Activated effector memory CD4-positive, alpha-beta T cell treated with Interleukin-2 at 50 U/mL for 16 hours (primary cell): ENCODE measurements around the gene NINJ1.
"Not testable (repeated sequence)": the region's sequence is repeated elsewhere in the genome, so short reads cannot be mapped to it uniquely, and the experiment has no call there.

Experiments used
- DNase-seq: peaks from one replicate; pipeline ENCODE4 v3.0.0-alpha.2; 2020

Gene NINJ1

GRCh38 chr9:93118863-93119702 is 15.0 kb downstream of the NINJ1 start:
- DNase-seq = no peak

GRCh38 chr9:93117924-93118862 is 15.9 kb downstream of the NINJ1 start:
- DNase-seq = no peak

- not testable (repeated sequence) for DNase-seq
Measured at GRCh38 chr9:93117521-93117920, 16.5 kb downstream of the NINJ1 start.

- DNase-seq = no peak
Measured at GRCh38 chr9:93116072-93116961, 17.7 kb downstream of the NINJ1 start.

DNA sequence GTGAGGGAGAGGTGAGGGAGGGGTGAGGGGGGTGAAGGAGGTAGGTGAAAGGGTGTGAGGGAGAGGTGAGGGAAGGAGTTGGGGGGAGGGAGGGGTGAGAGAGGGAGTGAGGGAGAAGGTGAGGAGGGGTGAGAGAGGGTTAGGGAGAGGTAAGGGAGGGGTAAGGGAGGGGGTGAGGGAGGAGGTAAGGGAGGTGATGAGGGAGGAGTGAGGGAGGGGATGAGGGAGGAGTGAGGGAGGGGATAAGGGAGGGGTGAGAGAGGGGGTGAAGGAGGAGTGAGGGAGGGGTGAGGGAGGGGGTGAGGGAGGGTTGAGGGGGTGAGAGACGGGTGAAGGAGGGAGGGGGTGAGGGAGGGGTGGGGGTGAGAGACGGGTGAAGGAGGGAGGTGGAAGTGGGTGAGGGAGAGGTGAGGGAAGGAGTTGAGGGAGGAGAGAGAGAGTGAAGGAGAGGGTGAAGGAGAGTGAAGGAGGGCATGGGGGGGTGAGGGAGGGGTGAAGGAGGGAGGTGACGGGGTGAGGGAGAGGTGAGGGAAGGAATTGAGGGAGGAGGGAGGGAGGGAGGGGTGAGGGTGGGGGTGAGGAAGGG is 18.5 kb downstream of the NINJ1 start:
- DNase-seq = no peak

GRCh38 chr9:93114984-93115335 is 19.1 kb downstream of the NINJ1 start:
- DNase-seq = no peak

DNA sequence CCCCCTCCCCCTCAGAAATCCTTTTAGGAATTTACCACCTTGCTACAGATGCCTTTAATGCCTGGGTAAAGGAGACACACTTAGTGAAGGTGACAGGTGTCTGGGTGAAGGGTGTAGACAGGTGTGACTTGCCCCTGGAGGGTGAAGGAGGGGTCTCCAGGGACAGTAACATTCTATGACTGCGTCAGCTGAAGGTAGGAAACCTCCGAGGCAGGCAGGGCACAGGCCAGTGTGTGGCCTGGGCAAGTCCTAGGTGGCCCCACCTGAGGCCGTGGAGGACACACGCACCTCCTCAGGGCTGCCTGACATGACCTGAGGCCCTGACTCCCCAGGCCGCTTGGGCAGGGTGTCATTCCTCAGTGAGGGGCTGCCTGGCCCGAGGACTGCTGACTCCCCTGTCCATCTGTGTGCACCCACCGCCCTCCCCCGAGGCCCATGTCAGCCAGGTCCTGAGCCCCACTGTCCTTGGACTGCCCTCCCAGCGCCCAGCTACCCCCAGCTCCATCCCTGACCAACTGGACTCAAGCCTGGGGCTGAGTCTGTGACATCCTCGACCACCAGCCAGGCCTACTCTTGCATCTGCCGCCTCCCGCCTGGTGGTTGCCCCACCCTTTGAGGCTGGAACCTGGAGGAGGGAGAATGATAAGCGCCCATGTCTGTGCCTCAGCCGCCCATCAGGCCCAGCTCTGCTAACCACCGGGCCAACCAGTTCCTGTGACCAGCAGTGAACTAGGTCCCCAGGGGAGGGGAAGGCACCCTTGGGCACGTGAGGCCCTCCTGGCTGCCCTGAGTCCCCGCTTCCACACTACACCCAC is 19.7 kb downstream of the NINJ1 start:
- DNase-seq = no peak

GRCh38 chr9:93112864-93113389 is 21.1 kb downstream of the NINJ1 start:
- no peak for DNase-seq

- DNase-seq = no peak
Measured at GRCh38 chr9:93112116-93112863, 21.8 kb downstream of the NINJ1 start.

DNA sequence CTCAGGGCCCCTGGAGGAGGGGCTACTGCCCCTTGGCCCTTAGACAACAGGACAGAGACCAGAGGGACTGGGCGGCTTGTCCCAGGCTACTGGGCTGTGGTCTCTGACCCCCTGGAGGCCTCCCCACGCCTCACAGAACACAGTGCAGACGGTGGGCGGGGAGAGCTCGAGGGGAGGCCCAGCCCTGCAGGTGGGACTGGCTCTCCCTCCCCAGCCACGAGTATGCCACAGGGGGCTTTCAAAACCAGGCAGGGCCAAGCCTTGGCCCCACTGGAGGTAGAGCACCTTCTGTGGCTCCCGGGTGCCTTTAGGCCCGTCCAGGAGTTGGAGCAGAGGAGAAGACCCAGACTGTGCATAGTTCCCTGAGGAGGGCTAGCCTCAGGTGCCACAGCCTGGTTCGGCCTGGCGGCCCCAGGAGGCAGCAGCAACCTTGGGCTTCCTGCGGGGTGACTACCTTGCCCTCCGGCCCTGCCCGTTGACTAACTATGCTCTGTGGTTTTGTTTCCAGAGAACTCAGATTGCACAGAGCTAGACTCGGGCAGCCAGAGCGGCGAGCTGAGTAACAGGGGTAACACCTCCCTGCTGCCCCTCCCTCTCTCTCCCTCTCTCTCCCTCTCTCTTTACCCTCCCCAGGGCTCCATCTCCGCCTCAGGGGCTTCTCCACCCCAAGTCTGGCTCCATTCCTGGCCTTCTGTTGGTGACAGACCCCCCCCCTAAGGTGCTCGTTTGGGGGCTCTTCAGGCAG is 22.5 kb downstream of the NINJ1 start:
- DNase-seq = no peak

DNA sequence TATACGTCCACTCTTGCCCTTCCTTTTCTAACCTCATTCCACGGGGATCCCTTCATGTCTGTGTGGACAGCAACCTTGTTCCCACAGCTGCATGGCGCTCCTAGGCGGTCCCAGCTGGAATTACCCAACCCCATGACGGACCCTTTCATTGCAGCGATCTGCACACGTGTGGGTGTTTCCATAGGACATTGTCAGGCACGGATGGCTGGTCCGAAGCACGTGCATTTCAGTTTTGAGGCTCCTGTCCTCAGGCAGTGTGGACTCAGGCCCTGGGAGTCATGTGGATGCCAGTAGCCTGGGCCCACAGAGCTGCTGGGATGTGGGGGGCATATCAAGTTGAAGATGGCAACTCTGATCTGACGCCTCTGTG is 23.1 kb downstream of the NINJ1 start:
- no peak for DNase-seq

DNA sequence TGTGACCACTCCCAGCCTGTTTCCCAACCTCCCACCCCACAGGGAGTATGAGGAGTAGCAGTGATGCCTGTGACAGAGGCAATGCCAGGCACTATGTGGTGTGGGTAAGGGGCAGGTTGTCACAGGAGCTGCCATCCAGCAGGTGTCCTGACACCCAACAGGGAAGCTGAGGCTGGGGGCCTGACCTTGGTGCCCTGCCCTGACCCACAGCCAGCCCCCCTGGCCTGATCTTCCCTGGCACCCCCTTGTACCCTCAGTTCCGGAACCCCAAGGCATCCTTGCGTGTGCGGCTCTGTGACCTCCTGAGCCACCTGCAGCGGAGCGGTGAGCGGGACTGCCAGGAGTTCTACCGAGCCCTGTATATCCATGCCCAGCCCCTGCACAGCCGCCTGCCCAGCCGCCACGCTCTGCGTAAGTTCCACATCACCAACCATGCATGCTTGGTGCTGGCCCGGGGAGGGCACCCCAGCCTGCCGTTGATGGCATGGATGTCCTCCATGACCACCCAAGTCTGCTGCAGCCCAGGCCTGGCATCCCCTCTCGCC is 23.7 kb downstream of the NINJ1 start:
- DNase-seq = no peak

- DNase-seq = no peak
Measured at GRCh38 chr9:93108291-93109041, 25.6 kb downstream of the NINJ1 start.

DNA sequence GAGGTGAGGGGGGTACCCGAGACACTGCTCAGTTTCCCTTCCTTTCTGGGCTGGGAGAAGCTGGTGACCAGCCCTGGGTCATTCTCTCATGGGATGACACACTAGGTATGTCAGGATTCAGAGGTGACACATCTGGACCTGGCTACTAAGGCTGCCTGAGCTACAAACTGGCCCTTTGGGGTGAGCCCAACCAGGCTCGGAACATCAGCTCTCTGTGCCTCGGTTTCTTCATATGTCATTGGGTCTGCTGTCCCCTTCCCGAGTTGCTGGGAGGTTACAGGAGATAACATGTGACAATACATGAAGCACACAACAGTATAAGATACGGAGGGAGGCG is 26.3 kb downstream of the NINJ1 start:
- DNase-seq = no peak

DNA sequence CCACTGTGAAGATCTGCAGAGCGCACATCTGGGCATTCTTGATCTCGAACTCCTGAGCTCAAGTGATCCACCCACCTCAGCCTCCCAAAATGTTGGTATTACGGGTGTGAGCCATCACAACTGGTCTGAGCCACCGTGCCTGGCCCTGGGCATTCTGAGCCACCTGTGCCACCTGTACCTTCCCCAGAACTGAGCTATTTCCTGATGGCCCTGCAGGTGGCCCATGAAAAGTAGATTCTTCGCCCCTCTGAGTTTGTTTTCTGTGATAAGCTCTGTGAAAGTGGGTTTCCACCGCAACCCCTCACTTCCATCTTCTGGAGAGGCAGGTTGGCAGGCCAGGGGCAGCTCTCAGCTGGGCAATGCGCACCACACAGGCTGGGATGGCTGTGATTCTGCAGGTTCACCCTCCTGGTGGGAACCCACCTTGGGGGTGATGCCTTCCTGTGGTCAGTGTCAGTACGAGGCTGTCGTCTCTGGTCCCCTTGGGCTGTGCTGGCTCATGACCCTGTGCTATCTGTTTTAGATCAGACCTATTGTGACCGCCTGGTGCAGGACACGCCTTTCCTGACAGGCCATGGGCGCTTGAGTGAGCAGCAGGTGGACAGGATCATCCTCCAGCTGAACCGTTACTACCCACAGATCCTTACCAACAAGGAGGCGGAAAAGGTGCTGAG is 26.8 kb downstream of the NINJ1 start:
- no peak for DNase-seq

- no peak for DNase-seq
Measured at GRCh38 chr9:93105620-93106019, 28.4 kb downstream of the NINJ1 start.

- not testable (repeated sequence) for DNase-seq
Measured at GRCh38 chr9:93101086-93101485, 33.0 kb downstream of the NINJ1 start.

DNA sequence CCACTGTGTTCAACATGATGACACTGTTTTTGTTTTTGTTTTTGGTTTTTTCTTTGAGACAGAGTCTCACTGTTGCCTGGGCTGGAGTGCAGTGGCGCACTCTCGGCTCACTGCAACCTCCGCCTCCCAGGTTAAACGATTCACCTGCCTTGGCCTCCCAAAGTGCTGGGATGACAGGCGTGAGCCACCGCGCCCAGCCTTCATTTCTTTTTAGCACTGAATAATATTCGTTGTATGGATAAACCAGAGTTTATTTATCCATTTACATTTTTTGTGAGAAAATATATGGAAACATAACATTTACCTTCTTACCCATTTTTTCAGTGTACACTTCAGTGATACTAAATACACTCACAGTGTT is 33.8 kb downstream of the NINJ1 start:
- no peak for DNase-seq
